Measurements from ENCODE around the gene RASSF3.

Gene RASSF3

DNA sequence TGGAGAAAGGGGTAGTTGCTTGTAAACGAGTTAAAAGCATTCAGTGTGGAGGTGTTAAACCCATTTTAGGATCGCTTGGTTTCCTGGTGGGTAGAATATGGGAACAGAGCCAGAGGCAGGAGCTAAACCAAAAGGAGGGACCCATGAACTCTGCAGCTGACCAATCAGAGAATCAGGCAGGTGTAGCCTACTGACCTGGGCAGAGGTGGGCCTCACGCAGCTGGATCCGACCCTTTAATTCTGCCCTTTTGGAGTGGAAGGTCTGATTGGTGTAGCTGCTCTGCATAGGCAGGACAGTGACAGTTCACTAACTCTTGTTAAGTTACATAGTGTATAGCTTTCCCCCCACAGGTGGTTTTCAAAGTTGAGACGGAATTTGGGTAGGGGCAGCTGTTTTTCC, 85.3 kb downstream of the RASSF3 start:
- no peak for DNase-seq

DNA sequence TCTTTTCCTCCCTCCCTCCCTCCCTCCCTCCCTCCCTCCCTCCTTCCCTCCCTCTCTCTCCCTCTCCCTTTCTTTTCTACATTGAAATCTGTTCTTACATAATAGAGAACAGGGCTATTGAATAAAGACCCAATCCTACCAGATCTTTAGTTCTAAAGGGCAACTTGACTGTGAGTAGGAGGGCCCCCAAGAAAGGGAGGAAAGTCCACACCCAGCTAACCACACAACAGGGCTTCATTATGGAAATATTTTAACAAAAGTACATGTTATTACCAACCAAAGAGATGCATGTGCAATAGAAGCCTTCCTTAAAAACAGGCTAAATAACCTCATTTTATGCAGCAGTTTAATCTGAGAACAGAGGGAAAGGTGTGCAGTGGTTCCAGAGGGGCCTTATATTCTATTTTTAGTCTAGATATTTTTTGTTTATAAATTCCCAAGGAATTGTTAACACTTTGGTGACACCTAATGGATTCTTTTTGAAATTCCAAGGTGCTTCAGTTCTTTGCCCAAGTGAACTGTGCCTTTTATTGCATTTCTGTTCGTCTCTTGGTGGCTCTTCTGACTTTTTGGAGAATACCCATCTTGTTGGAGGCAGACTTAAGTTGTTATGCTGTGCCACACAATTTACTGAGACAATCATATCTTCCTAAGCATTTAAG, 85.9 kb downstream of the RASSF3 start:
- DNase-seq: no peak

DNA sequence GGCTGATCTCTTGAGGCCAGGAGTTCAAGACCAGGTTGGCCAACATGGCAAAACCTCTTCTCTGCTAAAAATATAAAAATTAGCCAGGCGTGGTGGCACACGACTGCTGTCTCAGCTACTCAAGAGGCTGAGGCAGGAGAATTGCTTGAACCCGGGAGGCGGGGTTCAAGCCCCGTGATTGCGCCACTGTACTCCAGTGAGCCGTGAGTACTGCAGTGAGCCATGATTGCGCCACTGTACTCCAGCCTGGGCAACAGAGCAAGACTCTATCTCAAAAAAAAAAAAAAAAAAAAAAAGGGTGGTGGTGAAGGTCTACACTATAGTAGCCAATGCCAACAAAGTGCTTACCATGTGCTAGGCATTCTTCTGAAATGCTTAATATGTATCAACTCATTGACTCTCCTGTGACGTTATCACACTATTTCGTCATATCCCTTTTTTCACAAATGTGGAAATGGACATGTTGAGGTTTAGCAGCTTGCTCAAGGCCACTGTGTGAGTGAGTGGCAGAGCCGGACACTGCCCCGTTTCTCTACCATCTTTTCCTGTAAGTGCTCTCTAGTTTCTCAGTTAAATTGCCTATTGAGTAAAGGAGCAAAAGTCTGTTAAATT, 89.3 kb downstream of the RASSF3 start:
- DNase-seq: no peak

DNA sequence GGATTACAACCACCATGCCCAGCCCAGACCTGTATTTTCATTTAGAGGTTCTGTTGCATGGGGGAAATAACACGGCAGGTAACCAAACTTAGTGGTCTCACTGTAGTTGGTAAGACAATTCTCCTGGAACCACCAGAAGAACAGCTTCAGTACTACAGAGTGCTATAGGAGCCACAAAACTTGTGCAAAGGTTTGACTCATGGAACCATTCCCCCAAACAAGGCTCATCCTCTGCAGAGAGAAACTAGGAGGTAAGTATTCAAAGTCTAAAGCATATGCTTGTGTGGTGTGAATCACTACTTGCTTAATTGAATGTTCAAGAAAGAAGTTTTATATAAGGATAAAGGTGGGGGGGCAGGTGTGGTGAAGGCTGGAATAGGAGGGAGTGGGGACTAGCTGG, 90.2 kb downstream of the RASSF3 start:
- no peak for DNase-seq

DNA sequence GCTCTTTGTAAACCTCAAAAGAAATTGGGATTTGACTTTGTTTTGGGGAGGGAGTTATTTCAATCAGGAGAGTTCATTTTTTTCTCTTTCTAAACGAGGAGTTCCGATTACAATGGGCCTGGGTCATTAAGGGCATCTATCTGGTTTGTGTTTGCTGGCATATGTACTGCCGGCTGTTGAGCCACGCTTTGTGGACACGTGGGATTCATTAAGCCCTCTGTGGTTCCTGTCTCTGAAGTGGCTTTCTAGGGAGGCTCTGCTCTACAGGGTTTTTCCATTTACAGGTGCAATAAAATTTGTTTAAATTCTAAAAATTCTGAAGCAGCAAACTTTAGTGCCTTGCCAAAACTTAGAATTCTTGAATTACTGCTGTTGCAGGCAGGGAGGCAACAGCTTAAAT, 91.0 kb downstream of the RASSF3 start:
- no peak for DNase-seq

DNA sequence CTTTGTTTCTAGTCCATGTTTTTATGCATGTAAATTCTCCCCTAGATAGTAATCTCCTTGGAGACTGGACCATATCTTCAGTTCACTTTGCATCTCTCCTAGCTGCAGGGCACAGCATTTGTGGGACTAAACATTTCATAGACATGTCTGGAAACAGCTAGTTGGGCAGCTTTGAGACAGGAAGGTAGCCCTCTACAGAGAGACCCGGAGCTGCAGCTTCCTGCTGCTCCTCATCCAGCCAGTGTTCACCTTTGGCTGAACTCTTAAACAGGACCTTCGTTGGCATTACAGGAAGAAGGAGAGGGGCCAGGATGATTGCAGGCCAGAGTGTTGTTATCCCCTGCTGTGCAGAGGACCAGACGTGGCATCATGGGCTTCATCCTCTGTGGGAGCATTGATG, 96.0 kb downstream of the RASSF3 start:
- no peak for DNase-seq

DNA sequence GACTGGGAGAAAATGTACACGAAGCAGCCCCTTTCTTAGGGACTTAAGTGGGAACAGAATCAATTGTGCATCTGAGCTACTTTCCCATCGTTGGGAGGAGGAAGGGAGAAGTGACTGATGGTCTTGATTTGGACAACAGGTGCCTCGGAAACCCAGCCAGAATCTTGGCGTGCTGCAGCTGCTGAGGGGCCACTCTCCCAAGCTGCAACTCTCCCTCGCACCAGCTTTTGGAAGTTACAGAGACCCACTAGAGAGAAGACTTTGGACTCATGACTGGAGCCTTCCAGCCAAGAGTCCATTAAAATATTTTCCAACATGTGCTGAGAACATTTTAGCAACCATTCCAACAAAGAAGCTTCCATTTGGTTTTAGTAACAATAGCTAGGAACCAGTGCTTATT, 96.6 kb downstream of the RASSF3 start:
- no peak for DNase-seq

DNA sequence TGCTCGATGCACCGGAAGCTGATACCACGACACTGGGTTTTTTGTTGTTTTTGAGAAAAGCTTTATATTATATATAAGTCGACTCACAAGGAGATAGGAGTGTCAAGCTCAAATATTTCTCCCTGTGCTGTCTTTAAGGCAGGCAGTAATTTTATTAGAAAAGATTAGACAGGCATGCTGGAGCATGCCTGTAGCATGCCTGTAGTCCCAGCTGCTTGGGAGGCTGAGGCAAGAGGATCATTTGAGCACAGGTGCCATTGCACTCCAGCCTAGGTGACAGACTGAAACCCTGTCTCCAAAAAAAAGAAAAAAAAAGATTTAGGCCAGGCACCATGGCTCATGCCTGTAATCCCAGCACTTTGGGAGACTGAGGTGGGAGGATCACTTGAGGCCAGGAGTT, 97.1 kb downstream of the RASSF3 start:
- no peak for DNase-seq

DNA sequence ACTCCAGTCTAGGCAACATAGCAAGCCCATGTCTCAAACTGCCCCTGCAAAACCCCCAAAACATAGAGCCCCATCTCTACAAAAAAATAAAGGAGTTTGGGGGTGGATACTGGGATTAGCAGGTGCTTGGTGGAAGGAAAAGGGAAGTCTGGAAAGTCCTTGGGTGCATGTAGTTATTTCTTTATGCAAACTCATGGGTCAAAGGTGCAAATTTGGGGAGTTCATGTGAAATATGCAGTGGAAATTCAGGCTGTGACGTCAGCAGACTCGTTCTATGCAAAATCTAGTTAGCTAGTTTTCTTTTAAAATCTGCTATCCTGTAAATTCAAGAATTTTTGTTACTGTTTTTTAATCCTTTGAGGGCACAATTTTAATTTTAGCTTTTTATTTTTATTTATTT, 97.6 kb downstream of the RASSF3 start:
- no peak for DNase-seq

DNA sequence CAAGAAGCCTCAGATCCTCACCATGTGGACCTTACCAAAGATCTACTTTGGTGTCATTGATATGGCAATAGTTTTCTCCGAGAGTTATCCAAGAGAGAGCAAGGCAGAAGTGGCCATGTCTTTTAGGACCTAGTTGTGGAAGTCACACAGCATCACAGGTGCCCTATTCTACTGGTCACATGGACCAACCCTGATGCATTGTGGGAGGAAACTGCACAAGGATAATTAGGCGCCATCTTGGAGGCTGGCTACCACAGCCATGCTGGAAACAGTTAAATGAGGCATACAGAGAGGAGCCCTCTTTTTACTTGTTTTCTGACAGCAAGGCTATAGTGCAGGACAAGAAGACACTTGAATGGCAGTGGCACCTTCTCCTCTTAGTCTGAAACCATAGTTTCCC, 99.1 kb downstream of the RASSF3 start:
- DNase-seq: no peak

DNA sequence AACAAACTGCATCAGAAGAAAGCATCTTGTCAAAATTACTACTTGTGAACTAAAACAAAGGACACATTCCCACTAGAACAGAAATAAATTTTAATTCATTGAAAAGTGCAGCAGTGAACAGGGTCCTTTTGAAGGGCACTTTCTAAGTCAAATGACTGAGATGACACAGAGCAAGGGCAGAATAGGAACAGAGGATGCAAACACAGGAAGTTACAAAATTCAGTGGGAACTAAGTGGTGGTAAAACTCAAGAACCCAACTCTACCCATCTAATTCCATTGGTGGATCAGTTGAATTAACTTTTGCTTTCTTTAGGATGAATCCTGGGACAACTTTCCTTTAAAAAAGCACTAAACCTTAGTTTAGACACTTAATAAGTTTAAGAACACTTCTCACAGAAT, 103.1 kb downstream of the RASSF3 start:
- DNase-seq: no peak

DNA sequence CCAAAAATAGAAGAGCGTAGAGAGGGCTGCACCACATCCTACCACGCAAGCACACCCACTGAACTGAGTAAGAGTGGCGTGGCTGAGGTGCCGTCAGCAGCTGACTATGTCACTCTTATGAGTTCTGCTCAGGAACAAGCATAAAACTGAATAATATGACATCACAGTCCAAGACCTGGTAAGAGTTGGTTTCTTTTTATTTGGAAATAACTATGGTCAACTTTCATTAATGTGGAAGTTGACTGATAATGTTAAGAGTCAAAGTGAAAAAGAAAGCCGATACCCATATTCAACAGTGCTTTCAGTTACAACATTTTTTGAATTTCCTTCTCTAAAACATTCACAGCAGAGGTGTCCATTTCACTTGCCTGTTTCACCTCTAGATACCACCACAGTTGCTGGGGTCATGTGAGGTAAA, 104.3 kb downstream of the RASSF3 start:
- DNase-seq: no peak

DNA sequence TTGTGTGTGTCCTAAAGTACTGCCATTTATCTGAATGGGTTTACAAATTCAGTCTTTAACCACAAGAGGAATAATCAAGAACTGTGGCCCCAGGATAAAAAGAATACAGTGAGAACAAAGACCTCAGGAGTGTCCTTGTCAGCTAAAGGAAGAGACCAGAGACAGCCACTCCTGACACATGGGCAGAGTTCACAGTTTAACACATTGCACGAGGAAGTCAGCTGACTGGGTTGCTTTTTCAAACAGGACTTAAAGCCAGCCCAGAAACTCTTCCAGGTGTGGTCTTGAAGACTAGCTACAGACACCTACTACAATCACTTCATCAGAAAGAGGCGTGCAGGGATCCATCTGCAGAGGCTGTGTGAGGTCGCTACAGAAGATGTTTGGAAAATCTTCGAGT, 106.1 kb downstream of the RASSF3 start:
- no peak for DNase-seq

DNA sequence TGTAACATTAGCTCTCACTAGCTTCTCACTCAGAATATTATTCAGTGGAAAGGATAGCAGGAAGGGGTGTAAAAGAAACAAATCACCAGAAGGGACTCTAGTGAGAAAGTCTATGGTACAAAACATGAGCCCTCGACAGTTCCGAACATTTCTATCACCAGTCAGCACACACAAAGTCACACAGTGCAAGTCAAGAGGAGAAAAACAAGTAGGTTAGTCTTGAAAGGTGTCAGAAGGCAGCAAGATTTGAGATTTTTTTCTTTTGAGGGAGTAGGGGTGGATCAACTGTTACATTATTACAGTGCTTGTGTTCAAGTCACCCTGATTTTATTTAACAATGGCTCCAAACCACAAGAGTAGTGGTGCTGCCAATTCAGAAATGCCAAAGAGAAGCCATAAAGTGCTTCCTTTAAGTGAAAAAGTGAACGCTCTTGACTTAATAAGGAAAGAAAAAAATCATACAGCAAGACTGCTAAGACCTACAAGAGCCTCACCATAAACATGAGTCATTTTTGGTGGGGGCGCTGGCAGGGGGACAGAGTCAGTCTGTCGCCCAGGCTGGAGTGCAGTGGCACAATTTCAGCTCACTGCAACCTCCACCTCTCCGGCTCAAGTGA, 106.7 kb downstream of the RASSF3 start:
- DNase-seq: no peak

DNA sequence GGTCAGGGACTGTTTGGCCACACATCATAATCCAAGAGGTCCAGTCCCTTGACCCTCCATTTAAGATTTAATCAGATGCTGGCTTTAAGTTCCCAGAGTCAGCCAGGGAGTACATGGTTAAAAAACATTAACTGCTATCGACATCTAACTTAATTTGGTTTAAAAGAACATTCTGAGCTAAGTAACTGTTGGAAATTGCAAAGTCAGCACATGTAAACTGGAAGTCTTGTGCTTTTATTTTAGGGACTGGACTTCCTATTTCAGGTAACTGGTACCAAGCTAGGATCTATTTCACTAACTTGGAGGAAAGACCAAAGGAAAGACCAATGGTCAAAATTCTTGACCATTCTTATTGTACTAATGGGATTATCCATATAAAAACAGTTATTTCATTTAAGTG, 108.4 kb downstream of the RASSF3 start:
- DNase-seq: no peak

DNA sequence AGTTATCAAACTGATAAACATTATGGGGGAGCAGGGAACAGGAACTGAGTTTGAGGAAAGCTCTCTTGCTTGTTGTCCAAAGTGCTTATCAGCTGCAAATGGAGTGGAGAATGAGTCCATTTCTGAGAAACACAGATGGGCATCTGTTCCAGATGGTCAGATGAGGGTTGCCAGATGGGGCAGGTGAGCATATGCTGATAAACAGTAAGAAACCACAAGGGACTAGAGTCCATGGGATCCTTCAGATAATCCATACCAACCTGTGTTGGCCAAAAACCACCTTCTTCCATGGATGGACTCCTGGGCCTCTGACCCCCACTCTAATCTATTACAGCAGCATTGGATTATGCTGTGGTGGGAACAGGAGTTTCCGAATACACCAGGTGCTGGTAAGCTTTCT, 110.6 kb downstream of the RASSF3 start:
- no peak for DNase-seq

DNA sequence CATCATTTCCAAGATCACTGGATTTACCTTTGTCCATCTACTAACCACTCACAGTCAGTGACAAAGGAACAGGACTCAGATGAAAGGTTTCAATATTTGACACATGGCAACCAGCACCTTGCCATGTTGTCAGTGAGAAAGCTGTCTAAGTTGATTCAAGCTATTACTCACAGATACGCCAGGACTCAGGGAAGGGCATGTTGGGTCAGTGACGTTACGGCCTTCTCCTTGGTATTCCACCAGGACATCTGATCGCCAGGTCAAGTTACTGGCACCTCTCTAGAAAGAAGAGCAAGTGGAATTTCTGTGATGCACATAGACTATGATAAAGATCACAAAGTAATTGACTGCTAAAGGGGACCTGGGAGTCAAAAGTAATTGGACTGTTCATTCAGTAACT, 112.5 kb downstream of the RASSF3 start:
- DNase-seq: no peak

DNA sequence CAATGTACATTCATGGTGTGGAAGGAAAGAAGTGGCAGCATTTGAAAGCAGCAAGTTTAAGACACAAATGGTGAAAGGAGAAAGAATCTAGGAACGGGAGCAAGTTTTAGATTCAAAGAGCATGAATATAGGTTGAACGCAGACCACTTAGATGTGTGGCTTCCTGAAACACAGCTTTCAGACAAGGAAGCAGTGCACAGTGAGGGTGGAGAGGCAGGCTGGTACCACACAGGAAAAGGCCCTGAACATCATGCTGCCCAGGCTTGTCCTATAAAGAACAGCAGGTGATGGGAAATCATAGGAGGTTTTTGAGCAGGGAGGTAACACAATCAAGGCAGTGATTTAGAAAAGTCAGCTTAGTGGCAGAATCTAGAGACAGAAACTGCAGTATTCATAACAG, 113.3 kb downstream of the RASSF3 start:
- DNase-seq: no peak

DNA sequence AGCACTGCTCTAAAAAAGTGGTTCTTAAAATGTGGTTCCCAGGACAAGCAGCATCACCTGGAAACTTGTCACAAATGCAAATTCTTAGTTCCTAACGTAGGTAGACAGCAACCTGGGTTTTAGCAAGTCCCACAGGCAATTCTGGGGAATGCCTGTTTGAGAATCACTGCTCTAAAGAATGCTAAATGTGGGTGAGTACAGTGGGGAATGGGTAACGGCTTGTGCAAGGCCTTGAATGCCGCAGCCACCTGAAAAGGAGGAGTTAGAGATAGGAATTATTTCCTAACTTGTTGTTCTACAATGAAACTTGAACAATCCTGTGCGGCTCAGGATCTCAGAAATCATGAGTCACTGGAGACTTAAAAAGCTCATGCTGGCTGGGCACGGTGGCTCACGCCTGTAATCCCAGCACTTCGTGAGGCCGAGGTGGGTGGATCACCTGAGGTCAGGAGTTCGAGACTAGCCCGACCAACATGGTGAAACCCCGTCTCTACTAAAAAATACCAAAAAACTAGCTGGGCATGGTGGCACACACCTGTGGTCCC, 114.0 kb downstream of the RASSF3 start:
- DNase-seq: no peak

DNA sequence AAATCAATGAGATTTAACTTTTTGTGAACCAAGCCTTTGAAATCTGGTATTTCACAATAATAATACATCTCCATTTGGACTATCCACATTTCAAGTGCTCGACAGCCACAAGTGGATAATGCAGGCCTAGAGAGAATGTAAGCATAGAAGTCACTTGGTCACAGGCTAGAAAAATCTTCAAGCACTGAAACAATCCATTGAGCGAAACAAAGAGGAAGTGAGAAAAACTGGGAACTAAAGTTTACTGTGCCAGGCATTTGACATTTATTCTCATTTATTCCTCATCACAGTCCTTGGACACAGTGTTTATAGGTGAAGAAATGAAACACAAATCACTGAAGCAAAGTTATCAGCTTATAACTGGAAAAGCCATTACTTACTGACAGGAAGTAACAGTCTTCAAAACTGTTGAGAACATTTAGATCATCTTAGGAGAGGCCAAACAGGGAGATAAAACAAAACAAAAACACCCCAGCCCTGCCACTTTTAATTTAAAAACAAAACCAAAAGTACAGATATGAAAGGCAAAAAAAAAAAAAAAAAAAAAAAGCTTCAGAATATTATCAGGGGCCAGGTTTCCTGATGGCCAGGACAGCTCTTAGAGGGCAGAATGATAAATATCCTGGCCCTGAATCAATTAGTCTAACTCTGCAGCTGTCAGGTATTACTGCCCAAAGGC, 119.8 kb downstream of the RASSF3 start:
- no peak for DNase-seq

DNA sequence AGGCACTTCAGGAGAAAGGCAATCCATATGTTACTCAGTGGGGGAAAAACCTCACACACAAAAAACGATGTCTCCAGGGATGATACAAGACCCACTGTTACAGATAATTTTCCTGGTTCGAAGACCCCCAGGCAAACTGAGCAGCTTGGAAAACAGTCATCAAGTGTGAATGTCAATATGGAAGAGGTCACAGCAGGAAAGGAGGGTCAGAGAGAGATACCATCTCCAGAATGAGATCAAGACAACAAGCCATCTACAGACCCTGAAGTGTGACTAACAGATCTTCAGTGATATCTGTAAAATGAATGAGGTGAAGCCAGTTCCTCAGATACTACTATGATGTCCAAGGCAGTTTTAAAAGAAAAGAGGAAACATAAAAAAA, 120.3 kb downstream of the RASSF3 start:
- no peak for DNase-seq

DNA sequence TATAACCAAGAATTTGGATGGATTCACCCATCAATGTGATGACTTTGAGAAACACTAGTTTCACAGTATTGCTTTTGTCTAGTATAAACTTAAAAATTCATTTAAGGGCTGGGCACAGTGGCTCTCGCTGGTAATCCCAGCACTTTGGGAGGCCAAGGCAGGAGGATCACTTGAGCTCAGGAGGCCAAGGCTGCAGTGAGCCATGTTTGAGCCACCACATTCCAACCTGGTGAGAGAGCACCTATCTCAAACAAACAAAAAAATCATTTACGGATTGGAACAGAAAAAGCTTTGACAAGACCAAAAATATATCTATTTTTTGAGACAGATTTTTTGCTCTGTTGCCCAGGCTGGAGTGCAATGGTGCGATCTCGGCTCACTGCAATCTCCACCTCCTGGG, 121.4 kb downstream of the RASSF3 start:
- DNase-seq: no peak

DNA sequence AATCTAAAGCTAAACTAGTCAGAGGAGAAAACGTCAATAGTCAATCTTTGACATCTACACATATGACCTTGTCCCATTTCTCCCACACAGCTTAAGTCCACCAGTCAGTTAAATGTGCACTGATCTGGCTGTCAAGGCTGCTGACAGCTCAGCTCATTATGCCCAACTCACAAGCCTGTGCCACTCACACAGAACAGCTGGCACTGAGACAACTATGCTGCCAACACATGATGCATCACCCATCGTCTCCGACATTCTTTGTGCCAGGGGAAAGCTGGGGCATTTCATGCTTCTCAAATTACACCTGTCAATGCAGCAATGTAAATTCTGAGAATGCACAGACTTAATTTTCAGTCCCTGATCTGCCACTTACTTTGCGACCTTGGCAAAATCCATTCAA, 123.6 kb downstream of the RASSF3 start:
- DNase-seq: peak; percentile 49

DNA sequence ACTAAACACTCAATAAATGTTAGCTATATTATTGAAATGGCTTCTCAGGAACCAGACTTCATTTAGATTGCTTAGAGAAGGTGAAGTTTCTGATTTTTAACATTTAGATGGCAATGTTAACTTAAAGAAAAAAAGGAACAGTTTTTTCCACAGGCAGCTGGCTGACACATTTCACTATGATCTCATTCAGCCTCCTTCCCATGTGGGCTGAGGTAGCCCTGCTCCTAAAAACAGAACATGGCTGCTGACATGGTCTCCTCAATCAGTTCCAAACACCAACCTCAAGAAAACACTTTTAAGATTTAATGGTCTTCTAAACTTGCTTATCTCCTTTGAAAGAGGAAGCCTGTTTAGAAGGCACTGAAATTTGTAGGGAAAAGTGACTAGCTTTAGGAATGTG, 125.1 kb downstream of the RASSF3 start:
- DNase-seq: no peak
